ENCODE measurements around the gene AKAP8.
"Not testable (repeated sequence)": the region's sequence is repeated elsewhere in the genome, so short reads cannot be mapped to it uniquely, and the experiment has no call there.

Gene AKAP8

DNA sequence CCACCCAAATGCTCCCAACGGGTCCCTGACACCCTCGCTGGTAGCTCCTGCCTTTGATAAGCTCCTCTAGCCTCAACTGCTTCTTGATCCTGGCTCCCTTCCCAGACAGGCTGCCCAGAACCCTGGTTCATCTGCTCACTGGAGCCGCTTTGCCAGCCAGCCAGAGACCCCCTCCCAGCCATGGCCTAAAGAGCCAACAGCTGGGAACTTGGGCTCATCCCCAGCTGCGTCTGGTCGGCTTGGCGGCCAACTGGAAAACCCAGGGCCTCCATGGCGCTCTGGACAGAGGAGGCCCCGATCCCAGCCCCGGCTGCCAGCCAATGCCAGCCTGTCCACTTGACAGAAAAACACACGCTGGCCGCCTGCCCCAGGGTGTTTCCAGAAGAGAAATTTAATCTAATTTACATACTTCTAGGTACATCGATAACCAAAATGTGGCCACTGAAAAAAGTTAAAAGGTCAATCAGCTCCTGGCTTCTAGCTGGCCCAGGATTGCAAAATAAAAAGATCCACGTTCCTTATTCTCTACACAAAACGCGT lies 42.2 kb upstream of the AKAP8 start:
- Histone ChIP-seq H3K36me3 (ENCODE audit: insufficient read depth, low read length) (peaks cover 41% of the 10 kb centered on the region), H3K27ac (ENCODE audit: low read depth, low read length) (no peak overlapping the region), H3K9me3 (ENCODE audit: insufficient read depth, low read depth, low read length) (0 out of 2 replicates have a peak, but pooled peaks cover 3% of the 10 kb centered on the region), H3K9ac (ENCODE audit: low read depth, low read length) (no peak overlapping the region), H3K4me1 (ENCODE audit: insufficient read depth, low read length) (peaks cover 4% of the 10 kb centered on the region; the same call in 1 of the 2 replicates), H3K4me3 (ENCODE audit: low read length) (no peak overlapping the region), H3K27me3 (ENCODE audit: insufficient read depth, low read length) (no peaks in the 10 kb centered on the region)
- WGBS, result 95% methylated on average over 12 of the region's 15 CpGs

DNA sequence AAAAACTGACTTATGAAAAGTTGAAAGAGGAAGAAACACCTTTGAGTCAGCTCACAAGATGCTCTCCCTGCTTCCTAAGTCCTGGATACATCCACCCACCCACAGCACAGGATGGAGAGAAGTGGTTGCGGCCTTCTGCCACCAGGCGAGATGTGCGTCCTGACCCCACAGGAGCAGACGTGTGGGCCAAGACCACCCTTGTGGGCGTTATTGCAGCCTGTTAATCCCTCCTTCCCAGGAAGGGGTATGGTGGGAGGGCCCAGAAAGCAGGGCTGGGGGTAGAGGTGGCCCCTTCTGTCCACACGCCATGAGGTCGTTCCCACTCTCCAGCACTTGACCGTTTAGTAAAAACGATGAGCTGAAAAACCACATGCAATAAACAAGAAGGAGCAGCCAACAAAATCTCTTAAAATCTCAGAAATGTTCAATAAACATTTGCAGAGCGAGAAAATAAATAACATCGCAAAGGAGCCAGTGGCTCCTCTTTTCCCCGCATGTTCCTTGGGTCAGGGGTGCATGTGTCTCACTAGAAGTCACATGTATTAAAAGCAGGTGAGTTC lies 41.6 kb upstream of the AKAP8 start:
- peaks cover 4% of the 10 kb centered on the region; the same call in 1 of the 2 replicates for H3K4me1 ChIP-seq (ENCODE audit: insufficient read depth, low read length)
- no peak overlapping the region for H3K27ac ChIP-seq (ENCODE audit: low read depth, low read length)

DNA sequence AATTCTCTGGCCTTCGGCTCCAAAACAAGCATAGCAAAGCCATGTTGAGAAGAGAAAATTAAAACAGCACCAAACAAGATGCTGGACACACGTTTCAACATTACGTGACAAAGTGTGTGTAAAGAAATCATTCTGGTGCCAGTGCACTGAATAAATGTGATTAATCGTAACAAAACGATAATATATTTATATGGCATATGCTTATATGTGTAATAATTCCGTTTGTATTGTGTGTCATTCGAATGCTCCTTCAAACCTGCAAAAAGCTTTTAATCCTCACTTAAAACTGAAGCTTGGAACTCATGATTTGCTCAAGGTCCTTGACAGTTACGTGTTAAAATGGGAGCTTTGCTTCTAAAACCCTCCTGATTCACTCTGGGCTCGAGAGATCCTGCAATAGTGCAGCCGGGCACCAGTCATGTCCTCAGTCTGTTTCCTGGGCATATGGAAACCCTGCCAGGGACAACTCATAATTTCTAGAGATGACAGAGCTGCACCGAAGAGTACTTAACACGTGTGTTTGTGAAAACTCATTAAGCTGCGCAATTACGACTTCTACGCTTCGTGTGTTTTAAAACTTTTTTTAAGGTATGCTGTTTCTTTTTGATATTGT lies 39.9 kb upstream of the AKAP8 start:
- Histone ChIP-seq H3K27me3 (ENCODE audit: insufficient read depth, low read length) (no peaks in the 10 kb centered on the region), H3K36me3 (ENCODE audit: insufficient read depth, low read length) (peaks cover 38% of the 10 kb centered on the region), H3K9ac (ENCODE audit: low read depth, low read length) (no peak overlapping the region), H3K27ac (ENCODE audit: low read depth, low read length) (no peak overlapping the region), H3K9me3 (ENCODE audit: insufficient read depth, low read depth, low read length) (0 out of 2 replicates have a peak, but pooled peaks cover 3% of the 10 kb centered on the region), H3K4me3 (ENCODE audit: low read length) (peak overlapping the region; percentile 37), H3K4me1 (ENCODE audit: insufficient read depth, low read length) (peaks cover 4% of the 10 kb centered on the region; the same call in 1 of the 2 replicates)
- 65% methylated on average over 14 of the region's 16 CpGs for WGBS

More for the DNA sequence above, 41.6 kb upstream of the AKAP8 start:
- Histone ChIP-seq H3K9me3 (ENCODE audit: insufficient read depth, low read depth, low read length) (0 out of 2 replicates have a peak, but pooled peaks cover 3% of the 10 kb centered on the region), H3K4me3 (ENCODE audit: low read length) (no peak overlapping the region), H3K9ac (ENCODE audit: low read depth, low read length) (no peak overlapping the region), H3K36me3 (ENCODE audit: insufficient read depth, low read length) (peaks cover 39% of the 10 kb centered on the region), H3K27me3 (ENCODE audit: insufficient read depth, low read length) (no peaks in the 10 kb centered on the region)
- WGBS, result 93% methylated on average over 12 of the region's 12 CpGs

DNA sequence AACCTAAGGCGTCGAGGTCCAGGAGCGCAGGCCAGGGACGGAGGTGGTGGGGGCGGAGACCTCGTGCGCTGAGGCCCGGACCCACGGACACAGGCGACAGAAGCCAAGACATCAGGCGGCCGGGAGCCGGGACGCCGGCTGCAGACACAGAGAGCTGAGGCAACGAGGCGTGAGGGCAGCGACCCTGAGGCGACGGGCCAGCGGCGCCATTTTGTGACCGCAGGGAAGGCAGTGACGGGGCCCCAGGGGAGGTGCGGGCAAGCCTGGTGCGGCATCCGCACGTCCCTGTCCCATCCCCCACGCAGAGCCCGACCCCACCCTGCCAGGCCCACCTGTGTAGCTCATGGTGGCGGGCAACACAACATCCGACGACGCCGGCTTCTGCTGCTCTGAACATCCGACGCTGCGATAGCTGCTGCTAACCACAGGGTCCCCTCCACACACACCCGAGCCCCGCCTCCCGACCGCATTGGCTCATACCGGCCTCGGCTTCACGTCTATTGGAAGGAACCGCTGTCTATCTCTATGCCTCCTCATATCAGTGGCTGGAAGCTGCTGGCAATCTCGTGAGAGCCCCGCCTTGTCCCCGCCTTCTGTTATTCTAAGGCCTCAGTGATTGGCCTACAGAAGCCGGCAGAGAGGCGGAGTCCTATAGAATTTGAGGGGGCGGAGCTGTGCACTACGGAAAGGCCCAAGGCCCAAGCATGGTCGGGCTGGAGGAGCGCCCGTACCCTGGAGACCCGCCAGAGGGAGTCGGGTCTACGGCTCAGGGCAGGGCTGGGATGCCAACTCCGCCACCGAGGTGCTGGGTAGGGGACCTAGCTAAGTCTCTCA lies 39.2 kb upstream of the AKAP8 start, which contains the start of gene AKAP8L:
Gene AKAP8L (minus strand): TSS at position 410 of the 834 bp plus-strand sequence. CDS start 65 bp downstream, at position 345.
- Histone ChIP-seq H3K9ac (ENCODE audit: low read depth, low read length) (peak within 1 kb of the TSS; percentile 98), H3K4me3 (ENCODE audit: low read length) (peak within 1 kb of the TSS; percentile 96), H3K4me1 (ENCODE audit: insufficient read depth, low read length) (peaks cover 4% of the 10 kb centered on the region; the same call in 1 of the 2 replicates), H3K36me3 (ENCODE audit: insufficient read depth, low read length) (peaks cover 32% of the 10 kb centered on the region), H3K27ac (ENCODE audit: low read depth, low read length) (peak within 1 kb of the TSS; percentile 90), H3K27me3 (ENCODE audit: insufficient read depth, low read length) (no peaks in the 10 kb centered on the region), H3K9me3 (ENCODE audit: insufficient read depth, low read depth, low read length) (0 out of 2 replicates have a peak, but pooled peaks cover 3% of the 10 kb centered on the region)
- under 1% methylated on average over 61 of the region's 61 CpGs for WGBS

DNA sequence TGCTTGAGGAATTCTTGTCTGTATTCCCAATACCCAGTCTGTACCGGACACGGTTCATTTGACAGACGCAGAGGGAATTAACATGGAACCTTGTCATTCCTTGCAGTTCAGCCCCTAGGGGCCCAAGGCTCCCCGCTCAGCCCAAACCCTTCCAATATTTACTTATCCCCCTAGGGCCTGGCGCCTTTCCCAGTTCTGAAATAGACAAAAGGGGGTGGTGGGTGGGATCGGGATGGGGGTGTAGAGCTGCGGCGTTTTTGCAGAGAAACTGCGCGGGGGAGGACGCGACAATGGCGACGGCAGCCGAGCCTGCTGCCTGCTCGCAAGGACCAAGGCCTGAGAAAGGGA lies 38.6 kb upstream of the AKAP8 start:
- peak overlapping the region; percentile 90 for H3K27ac ChIP-seq (ENCODE audit: low read depth, low read length)
- peaks cover 7% of the 10 kb centered on the region; the same call in 1 of the 2 replicates for H3K4me1 ChIP-seq (ENCODE audit: insufficient read depth, low read length)
- peak overlapping the region; percentile 98 for H3K9ac ChIP-seq (ENCODE audit: low read depth, low read length)
- peaks cover 26% of the 10 kb centered on the region for H3K36me3 ChIP-seq (ENCODE audit: insufficient read depth, low read length)
- WGBS, result 1% methylated on average over 16 of the region's 16 CpGs
- H3K4me3 ChIP-seq (ENCODE audit: low read length), result peak overlapping the region; percentile 96
- no peaks in the 10 kb centered on the region for H3K27me3 ChIP-seq (ENCODE audit: insufficient read depth, low read length)
- H3K9me3 ChIP-seq (ENCODE audit: insufficient read depth, low read depth, low read length), result no peaks in the 10 kb centered on the region

DNA sequence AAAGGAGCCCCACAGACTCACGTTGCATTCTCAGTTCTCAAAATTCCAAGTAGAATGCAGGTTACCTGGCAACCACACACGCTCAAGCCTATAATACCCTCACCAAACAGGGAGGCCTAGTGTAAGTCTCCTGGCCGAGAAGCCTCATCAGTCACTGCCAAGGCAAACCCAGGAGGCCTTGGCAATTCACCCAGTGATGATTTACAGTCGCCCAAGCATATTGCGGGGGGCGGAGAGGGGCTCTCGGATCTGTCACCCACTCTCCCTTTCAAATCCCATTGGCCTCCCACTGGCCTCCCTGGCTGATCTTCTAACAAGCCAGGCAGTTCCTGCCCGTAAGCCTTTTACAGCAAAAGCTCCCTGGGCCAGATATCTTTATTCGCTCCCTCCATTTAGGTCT lies 38.1 kb upstream of the AKAP8 start:
- Histone ChIP-seq H3K27ac (ENCODE audit: low read depth, low read length) (no peak overlapping the region), H3K27me3 (ENCODE audit: insufficient read depth, low read length) (no peaks in the 10 kb centered on the region), H3K4me1 (ENCODE audit: insufficient read depth, low read length) (peaks cover 7% of the 10 kb centered on the region; the same call in 1 of the 2 replicates), H3K4me3 (ENCODE audit: low read length) (peak overlapping the region; percentile 96), H3K36me3 (ENCODE audit: insufficient read depth, low read length) (peaks cover 21% of the 10 kb centered on the region), H3K9ac (ENCODE audit: low read depth, low read length) (peak overlapping the region; percentile 98), H3K9me3 (ENCODE audit: insufficient read depth, low read depth, low read length) (no peaks in the 10 kb centered on the region)
- 38% methylated on average over 9 of the region's 9 CpGs for WGBS

DNA sequence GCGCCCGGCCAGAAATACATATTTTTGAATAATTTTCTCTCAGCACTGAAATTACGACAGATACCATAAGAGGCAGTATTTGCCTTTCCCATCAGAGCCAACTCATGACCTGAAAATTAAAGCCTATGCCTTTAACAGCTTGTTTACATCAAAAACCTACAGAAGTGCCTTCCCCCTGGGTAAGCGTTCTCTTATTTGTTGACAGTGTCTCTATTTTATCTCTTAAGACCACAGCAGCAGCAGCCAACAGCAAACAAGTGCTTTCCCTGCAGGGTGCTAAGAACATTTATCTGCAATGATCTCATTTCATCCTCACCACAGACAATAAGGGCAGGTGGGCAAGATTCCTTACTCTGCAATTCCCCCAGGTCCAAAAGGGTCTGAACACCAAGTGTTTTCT lies 33.2 kb upstream of the AKAP8 start:
- Histone ChIP-seq H3K36me3 (ENCODE audit: insufficient read depth, low read length) (peaks cover 35% of the 10 kb centered on the region), H3K27ac (ENCODE audit: low read depth, low read length) (no peak overlapping the region), H3K4me1 (ENCODE audit: insufficient read depth, low read length) (0 out of 2 replicates have a peak, but pooled peaks cover 4% of the 10 kb centered on the region), H3K4me3 (ENCODE audit: low read length) (no peak overlapping the region), H3K9me3 (ENCODE audit: insufficient read depth, low read depth, low read length) (no peaks in the 10 kb centered on the region), H3K9ac (ENCODE audit: low read depth, low read length) (no peak overlapping the region), H3K27me3 (ENCODE audit: insufficient read depth, low read length) (no peaks in the 10 kb centered on the region)
- 93% methylated on average over 4 of the region's 4 CpGs for WGBS

DNA sequence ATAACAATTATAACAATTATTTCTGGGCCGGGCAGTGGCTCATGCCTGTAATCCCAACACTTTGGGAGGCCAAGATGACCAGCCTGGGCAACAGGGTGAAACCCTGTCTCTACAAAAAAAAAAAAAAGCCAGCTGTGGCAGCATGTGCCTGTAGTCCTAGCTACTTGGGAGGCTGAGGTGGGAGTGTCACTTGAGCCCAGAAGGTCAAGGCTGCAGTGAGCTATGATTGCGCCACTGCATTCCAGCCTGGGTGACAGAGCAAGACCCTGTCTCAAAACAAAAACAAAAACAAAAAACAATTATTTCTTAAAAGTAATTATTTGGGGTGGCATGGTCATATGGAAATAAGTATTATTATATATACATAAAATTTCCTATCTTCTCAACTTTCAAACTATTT lies 31.8 kb upstream of the AKAP8 start:
- H3K4me1 ChIP-seq (ENCODE audit: insufficient read depth, low read length); H3K9me3 ChIP-seq (ENCODE audit: insufficient read depth, low read depth, low read length); H3K27ac ChIP-seq (ENCODE audit: low read depth, low read length); H3K4me3 ChIP-seq (ENCODE audit: low read length); H3K9ac ChIP-seq (ENCODE audit: low read depth, low read length); H3K27me3 ChIP-seq (ENCODE audit: insufficient read depth, low read length): not testable (repeated sequence)
- 92% methylated on average over 2 of the region's 2 CpGs for WGBS
- H3K36me3 ChIP-seq (ENCODE audit: insufficient read depth, low read length), result peaks cover 44% of the 10 kb centered on the region

DNA sequence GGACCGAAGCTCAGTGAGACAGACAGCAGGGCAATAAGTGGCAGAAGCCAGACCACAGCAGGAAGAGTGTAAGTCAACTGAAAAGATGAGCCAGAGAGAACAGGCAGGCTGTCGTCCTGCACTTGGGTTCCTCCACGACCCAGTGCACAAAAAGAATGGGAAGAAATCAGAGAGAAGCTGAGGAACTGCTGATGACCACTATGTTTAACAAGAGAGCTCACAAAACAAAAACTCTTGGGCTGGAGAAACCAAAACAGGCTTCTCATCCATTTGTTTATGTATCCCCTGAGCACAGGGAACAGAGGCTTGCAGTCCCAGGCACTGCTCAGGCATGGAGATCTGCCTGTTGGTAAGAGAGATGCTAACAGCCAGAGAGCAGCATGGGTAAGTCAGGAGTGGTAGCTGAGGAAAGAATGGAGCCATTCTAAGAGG lies 25.2 kb upstream of the AKAP8 start:
- H3K9ac ChIP-seq (ENCODE audit: low read depth, low read length), result no peak overlapping the region; the same call in 1 of the 2 replicates
- no peak overlapping the region for H3K27ac ChIP-seq (ENCODE audit: low read depth, low read length)
- no peak overlapping the region for H3K4me3 ChIP-seq (ENCODE audit: low read length)
- no peaks in the 10 kb centered on the region for H3K4me1 ChIP-seq (ENCODE audit: insufficient read depth, low read length)
- H3K9me3 ChIP-seq (ENCODE audit: insufficient read depth, low read depth, low read length), result no peaks in the 10 kb centered on the region
- WGBS, result 93% methylated on average over 3 of the region's 3 CpGs
- H3K27me3 ChIP-seq (ENCODE audit: insufficient read depth, low read length), result no peaks in the 10 kb centered on the region
- H3K36me3 ChIP-seq (ENCODE audit: insufficient read depth, low read length), result peaks cover 72% of the 10 kb centered on the region

DNA sequence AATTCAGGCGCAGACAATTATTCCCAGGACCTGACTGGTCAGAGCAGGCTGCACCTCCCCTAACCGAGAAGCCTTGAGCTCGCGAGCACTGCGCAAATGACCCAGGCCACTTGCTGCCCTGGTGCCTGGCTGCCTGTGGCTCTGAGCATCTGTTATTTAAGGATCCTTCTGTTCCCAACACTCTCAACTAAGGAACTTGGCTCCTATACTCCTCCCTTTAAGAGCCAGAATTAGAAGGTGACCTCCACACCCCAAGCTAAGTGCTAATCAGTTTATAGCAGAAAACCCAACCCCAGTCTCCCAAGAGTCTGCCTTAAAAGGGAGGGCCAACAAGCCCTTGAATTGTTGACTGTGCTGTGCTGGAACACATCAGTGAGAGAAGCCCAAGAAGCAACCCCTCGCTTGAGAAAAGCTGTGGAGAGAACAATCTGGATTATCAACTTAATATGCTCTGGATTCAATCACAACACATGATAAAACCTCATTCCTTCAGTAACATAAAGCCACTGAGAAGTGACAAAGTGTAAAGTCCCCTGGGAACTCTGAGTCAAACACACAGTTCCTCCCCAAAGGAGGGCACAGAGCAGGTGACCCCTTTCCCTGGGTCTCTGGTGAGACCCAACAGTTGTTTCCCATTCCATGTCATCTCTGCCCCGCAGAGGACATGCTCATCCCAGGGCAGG lies 24.7 kb upstream of the AKAP8 start:
- 95% methylated on average over 7 of the region's 7 CpGs for WGBS
- H3K27ac ChIP-seq (ENCODE audit: low read depth, low read length), result no peak overlapping the region
- H3K4me1 ChIP-seq (ENCODE audit: insufficient read depth, low read length), result no peaks in the 10 kb centered on the region
- H3K27me3 ChIP-seq (ENCODE audit: insufficient read depth, low read length), result no peaks in the 10 kb centered on the region
- no peak overlapping the region; the same call in 1 of the 2 replicates for H3K9ac ChIP-seq (ENCODE audit: low read depth, low read length)
- no peak overlapping the region for H3K4me3 ChIP-seq (ENCODE audit: low read length)
- no peaks in the 10 kb centered on the region for H3K9me3 ChIP-seq (ENCODE audit: insufficient read depth, low read depth, low read length)
- H3K36me3 ChIP-seq (ENCODE audit: insufficient read depth, low read length), result peaks cover 72% of the 10 kb centered on the region
